MM.1S (cell line): ENCODE data around the gene FAM187B.

ENCODE experiments used
- EZH2 ChIP-seq: fragments of 300-600 bp; sonication (generic); optimal IDR thresholded peaks from 2 replicates; pipeline ENCODE3; 2017; ENCODE audit warnings: low read depth, mild to moderate bottlenecking, antibody characterized with exemption, low read length, mixed read lengths
- TF ChIP-seq, protein P1 (sequence below): fragments of 300-600 bp; sonication (generic); IDR thresholded peaks from 2 replicates; pipeline ENCODE4 v1.5.1; 2016; ENCODE audit warnings: antibody characterized with exemption, low read length, mixed read lengths

DNA sequence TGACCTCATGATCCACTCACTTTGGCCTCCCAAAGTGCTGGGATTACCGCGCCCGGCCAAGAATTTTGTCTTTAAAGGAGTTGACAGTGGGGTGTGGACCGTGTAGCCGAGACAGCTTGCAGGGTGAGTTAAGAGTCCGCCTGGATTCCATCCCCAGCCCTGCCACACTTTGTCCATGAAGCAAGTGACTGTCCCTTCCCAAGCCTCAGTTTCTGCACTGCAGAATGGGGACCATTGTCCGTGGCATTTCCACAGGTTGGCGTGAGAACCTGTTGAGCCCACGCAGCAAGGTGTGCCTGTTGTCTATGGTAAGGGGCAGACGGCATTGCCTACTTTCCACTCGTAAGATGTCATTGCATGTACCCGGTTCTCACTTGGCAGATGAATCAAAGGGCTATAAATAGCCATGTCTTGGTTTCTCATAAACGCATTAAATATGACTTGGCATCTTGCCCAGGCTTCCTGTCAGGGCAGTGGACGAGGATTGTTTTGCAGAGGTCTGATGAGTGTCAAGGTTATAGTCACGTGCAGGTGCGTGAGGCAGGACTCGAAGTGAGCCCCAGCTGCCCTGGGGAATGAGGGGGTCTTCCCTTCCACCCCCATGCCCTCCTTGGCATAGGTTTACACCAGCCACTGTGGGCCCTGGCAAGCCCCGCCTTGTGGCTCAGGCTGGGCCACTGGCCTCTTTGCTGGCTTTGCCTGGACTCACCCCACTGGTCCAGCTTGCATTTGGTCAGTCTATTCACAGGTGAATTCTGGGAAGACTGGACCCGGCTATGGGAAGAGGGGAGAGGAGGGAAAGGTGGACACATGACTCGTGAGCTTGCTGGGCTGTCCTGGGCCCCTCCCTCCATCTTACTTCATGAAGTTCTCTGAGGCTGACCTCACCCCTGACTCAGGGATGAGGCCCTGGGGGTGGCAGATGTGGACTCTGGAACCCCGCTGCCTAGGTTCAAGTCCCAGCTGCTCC lies 14.6 kb downstream of the FAM187B start:
- TF ChIP-seq, protein P1, sequence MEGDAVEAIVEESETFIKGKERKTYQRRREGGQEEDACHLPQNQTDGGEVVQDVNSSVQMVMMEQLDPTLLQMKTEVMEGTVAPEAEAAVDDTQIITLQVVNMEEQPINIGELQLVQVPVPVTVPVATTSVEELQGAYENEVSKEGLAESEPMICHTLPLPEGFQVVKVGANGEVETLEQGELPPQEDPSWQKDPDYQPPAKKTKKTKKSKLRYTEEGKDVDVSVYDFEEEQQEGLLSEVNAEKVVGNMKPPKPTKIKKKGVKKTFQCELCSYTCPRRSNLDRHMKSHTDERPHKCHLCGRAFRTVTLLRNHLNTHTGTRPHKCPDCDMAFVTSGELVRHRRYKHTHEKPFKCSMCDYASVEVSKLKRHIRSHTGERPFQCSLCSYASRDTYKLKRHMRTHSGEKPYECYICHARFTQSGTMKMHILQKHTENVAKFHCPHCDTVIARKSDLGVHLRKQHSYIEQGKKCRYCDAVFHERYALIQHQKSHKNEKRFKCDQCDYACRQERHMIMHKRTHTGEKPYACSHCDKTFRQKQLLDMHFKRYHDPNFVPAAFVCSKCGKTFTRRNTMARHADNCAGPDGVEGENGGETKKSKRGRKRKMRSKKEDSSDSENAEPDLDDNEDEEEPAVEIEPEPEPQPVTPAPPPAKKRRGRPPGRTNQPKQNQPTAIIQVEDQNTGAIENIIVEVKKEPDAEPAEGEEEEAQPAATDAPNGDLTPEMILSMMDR: no peak
- TF ChIP-seq EZH2: no peak
